BLaER1 treated with 17β-estradiol and CSF1 and Interleukin-3, amounts not matched to agents 10 nM and 100 nM (cell line): Measurements from ENCODE around the gene KIAA0232.

ENCODE experiments used
- H3K27ac ChIP-seq, 11 experiments: shearing (Covaris generic); formaldehyde crosslinking; 2 replicates each; pipeline ENCODE4 v1.8.1; 2022
- H3K27me3 ChIP-seq, 11 experiments: shearing (Covaris generic); formaldehyde crosslinking; 2 replicates each; pipeline ENCODE4 v1.8.1; 2022
- H3K36me3 ChIP-seq, 11 experiments: shearing (Covaris generic); formaldehyde crosslinking; 2 replicates each; pipeline ENCODE4 v1.8.1; 2022
- H3K4me1 ChIP-seq, 10 experiments: shearing (Covaris generic); formaldehyde crosslinking; 2 replicates each; pipeline ENCODE4 v1.8.1; 2022
- H3K4me2 ChIP-seq, 11 experiments: shearing (Covaris generic); formaldehyde crosslinking; 2 replicates each; pipeline ENCODE4 v1.8.1; 2022
- H3K4me3 ChIP-seq, 10 experiments: shearing (Covaris generic); formaldehyde crosslinking; 2 replicates each; pipeline ENCODE4 v1.8.1; 2022
- H3K9ac ChIP-seq, 11 experiments: shearing (Covaris generic); formaldehyde crosslinking; 2 replicates each; pipeline ENCODE4 v1.8.1; 2022
- H3K9me3 ChIP-seq, 11 experiments: shearing (Covaris generic); formaldehyde crosslinking; replicated peaks in 1 of 11; 2 replicates each; pipeline ENCODE4 v1.8.1; 2022
- H4K20me1 ChIP-seq, 11 experiments: shearing (Covaris generic); formaldehyde crosslinking; 2 replicates each; pipeline ENCODE4 v1.8.1; 2022
- Cebpa-rat ChIP-seq, 11 experiments: shearing (Covaris generic); IDR thresholded peaks; 2 replicates each; pipeline ENCODE4 v1.8.1; 2022

The KIAA0232 gene

DNA sequence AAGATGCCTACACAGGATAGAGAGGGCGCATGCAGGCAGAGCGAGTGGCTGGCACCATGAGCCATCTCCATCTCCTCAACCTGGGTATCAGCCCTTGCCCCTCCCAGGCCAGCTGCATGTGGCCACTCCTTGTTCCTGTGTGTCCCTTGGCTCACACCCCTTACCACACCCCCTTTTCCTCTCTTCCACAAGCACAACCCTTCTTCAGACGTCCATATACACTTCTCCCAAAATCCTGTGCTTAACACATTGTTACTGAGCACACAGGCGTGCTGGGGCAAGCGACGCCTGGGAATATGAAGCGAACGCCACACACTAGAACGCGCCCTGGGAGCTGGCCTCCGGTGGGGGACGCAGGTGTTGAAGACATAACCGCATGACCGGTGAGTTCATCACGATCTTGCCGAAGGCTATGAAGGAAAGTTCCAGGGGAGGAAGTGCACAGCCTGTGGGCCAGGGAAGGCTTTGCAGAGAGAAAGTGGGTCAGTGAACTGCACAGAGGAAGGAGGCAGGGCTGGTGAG lies 19.1 kb upstream of the KIAA0232 start:
- Histone ChIP-seq H3K9me3 (no peaks in the 10 kb centered on the region), H3K9ac (no peak overlapping the region), H4K20me1 (no peaks in the 10 kb centered on the region), H3K27me3 (no peaks in the 10 kb centered on the region), H3K4me1 (peaks cover 12 to 25% (median 19%) of the 10 kb centered on the region in 10 experiments), H3K36me3 (no peaks in the 10 kb centered on the region), H3K4me3 (no peak overlapping the region), H3K27ac (no peak overlapping the region), H3K4me2 (peak overlapping the region in 5 of 11 experiments; percentile 1 to 13 (median 7); a peak in 3 of 22 replicates)
- no peak for TF ChIP-seq Cebpa-rat (IDR thresholded peaks at IDR 0.05)

DNA sequence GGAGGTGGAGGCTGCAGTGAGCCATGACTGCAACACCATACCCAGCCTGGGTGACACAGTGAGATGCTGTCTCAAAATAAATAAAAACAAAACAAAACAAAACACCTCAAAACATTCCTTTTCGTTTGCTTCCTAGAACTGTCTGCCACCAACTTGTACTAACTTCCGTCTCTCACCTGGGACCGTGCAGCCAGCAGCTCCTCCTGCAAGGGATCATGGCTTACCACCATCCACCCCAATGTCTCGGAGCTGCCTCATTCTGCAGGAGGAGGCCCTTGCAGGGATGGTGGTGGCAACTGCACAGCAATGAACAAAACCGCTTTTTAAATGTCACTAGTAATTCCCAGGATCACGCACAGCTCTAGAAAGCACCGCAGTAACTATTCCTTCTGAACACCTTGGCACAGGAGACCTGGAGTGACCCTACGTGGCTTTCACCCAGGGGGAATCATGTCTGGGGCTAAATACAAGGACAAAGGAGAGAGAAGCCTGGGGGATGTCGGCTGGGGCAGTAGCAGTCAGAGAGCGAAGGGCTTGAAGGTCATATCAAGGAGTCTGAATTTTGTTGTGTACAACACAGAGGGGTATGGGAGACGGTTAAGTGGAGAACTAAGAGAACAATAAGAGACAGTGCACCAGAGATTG lies 17.4 kb upstream of the KIAA0232 start:
- no peaks in the 10 kb centered on the region for H3K27me3 ChIP-seq
- no peak overlapping the region for H3K4me2 ChIP-seq
- H3K36me3 ChIP-seq = no peaks in the 10 kb centered on the region
- no peak for TF ChIP-seq Cebpa-rat (IDR thresholded peaks at IDR 0.05)
- H3K9ac ChIP-seq = no peak overlapping the region
- H3K27ac ChIP-seq = no peak overlapping the region
- no peaks in the 10 kb centered on the region for H4K20me1 ChIP-seq
- H3K4me1 ChIP-seq = peaks cover 24 to 38% (median 32%) of the 10 kb centered on the region in 10 experiments
- no peaks in the 10 kb centered on the region for H3K9me3 ChIP-seq
- H3K4me3 ChIP-seq = no peak overlapping the region

DNA sequence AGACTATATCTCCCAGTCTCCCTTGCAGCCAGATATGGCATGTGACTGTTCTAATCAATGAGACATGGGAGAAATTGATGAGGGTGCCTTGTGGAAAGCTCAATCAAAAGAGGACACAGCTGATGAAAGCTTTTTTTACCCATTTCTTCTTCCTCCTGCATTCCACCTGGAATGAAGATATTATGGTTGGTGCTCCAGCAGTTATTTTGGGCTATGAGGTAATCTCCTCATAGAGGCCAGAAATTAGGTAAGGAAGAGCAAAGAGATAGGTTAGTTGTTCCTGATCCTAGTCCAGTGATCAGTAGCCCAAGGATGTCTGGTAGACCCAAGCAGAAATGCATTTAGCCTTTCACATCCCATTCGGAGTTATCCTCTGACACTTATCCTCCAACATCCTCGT lies 16.8 kb upstream of the KIAA0232 start:
- no peak overlapping the region for H3K4me2 ChIP-seq
- H3K27me3 ChIP-seq = no peaks in the 10 kb centered on the region
- H3K9ac ChIP-seq = no peak overlapping the region
- H3K4me3 ChIP-seq = no peak overlapping the region
- no peak overlapping the region for H3K27ac ChIP-seq
- H3K9me3 ChIP-seq = no peaks in the 10 kb centered on the region
- H3K4me1 ChIP-seq = peaks cover 24 to 38% (median 32%) of the 10 kb centered on the region in 10 experiments
- no peak for TF ChIP-seq Cebpa-rat (IDR thresholded peaks at IDR 0.05)
- no peaks in the 10 kb centered on the region for H4K20me1 ChIP-seq
- no peaks in the 10 kb centered on the region for H3K36me3 ChIP-seq

DNA sequence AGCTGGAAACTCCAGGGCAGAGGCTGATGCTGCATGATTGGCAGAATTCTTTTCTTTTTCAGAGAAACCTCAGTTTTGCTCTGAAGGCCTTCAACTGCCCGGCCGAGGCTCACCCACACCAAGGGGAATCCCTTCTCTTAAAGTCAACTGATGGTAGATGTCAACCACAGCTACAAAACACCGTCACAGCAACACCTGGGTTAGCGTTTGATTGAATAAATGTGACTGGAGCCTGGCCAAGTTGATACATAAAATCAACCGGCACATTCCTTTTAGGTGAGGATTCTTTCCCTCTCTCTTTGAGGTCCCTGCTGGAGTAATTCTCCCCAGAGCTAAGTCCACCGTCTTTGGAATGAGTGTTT lies 15.2 kb upstream of the KIAA0232 start:
- Histone ChIP-seq H3K4me2 (peak overlapping the region; percentile 60 to 91 (median 77)), H3K27ac (peak overlapping the region in 9 of 11 experiments; percentile 4 to 73 (median 62); a peak in 9 of 22 replicates), H3K4me1 (peaks cover 24 to 38% (median 32%) of the 10 kb centered on the region in 10 experiments)

DNA sequence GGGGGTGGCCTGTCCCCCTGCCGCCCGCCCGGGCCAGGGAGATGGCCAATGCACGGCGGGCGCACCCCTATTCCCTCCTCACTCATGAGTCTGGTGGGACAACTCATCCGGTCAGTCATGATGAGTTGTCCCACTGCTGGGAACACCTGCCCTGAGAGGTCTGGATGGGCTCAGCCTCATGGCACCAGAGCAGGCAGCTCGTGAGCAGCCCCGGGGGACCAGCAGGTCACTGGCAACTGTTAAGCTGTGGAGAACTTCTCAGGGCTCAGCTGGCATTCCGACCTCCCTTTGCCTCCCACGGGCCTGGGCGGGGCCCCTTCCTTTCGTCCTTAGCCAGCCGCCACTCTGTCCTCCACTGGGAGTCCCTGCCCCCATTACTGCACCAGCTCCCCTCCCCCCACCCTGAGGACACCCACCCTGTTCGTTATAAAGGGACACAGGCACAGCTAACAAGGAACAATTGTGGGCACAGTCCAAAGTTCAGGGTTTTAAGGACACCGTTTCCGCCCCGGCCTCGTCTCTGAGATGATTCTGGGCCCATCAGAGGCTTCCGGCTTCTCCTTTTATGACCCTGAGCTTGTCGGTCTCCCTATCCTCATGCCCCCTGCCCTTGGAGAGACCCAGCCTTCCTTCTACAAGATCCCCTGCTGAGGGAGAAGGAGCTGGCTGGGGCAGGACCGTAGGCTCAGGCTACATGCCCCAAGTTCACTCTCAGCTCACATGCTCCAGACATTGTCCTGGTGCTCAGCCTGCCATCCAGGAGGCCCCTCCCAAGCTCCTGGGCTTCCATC lies 14.6 kb upstream of the KIAA0232 start:
- Histone ChIP-seq H3K9ac (peak overlapping the region in 10 of 11 experiments; percentile 1 to 68 (median 44); a peak in 13 of 22 replicates), H3K4me1 (peaks cover 24 to 40% (median 32%) of the 10 kb centered on the region in 10 experiments), H4K20me1 (no peaks in the 10 kb centered on the region), H3K4me3 (no peak overlapping the region), H3K36me3 (no peaks in the 10 kb centered on the region), H3K27me3 (no peaks in the 10 kb centered on the region), H3K9me3 (no peaks in the 10 kb centered on the region), H3K4me2 (peak overlapping the region; percentile 60 to 91 (median 77)), H3K27ac (peak overlapping the region; percentile 46 to 73 (median 63); a peak in 19 of 22 replicates)
- TF ChIP-seq Cebpa-rat (IDR thresholded peaks at IDR 0.05) = no peak

More for the DNA sequence above, 15.2 kb upstream of the KIAA0232 start:
- Histone ChIP-seq H3K9me3 (no peaks in the 10 kb centered on the region), H3K4me3 (no peak overlapping the region), H3K27me3 (no peaks in the 10 kb centered on the region), H3K9ac (peak overlapping the region in 1 of 11 experiments; percentile 68; a peak in 1 of 22 replicates), H3K36me3 (no peaks in the 10 kb centered on the region), H4K20me1 (no peaks in the 10 kb centered on the region)
- TF ChIP-seq Cebpa-rat (IDR thresholded peaks at IDR 0.05) = no peak

DNA sequence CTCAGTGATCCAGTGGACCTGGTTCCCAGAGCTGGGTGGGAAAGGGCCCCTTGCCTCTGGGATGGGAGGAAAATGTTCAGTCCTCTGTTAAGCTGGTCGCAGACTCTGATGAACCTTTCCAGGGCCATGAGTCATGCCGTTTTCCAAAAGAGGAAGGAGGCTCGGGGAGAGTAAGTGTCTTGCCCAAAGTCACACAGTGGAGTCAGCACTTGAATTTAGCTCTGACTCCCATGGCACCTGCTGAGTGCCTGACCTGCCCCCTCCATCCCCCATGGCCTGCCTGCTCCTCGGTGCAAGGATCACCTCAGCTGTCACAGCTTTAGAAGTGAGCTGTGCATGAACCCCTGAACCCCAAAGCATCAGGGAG lies 14.0 kb upstream of the KIAA0232 start:
- Histone ChIP-seq H3K4me3 (no peak overlapping the region), H3K27ac (peak overlapping the region; percentile 46 to 73 (median 63); a peak in 19 of 22 replicates), H4K20me1 (no peaks in the 10 kb centered on the region), H3K4me1 (peaks cover 24 to 39% (median 30%) of the 10 kb centered on the region in 10 experiments), H3K9me3 (no peaks in the 10 kb centered on the region), H3K4me2 (peak overlapping the region; percentile 60 to 91 (median 77)), H3K36me3 (no peaks in the 10 kb centered on the region), H3K9ac (peak overlapping the region in 9 of 11 experiments; percentile 25 to 68 (median 47); a peak in 13 of 22 replicates), H3K27me3 (no peaks in the 10 kb centered on the region)
- TF ChIP-seq Cebpa-rat (IDR thresholded peaks at IDR 0.05) = no peak

DNA sequence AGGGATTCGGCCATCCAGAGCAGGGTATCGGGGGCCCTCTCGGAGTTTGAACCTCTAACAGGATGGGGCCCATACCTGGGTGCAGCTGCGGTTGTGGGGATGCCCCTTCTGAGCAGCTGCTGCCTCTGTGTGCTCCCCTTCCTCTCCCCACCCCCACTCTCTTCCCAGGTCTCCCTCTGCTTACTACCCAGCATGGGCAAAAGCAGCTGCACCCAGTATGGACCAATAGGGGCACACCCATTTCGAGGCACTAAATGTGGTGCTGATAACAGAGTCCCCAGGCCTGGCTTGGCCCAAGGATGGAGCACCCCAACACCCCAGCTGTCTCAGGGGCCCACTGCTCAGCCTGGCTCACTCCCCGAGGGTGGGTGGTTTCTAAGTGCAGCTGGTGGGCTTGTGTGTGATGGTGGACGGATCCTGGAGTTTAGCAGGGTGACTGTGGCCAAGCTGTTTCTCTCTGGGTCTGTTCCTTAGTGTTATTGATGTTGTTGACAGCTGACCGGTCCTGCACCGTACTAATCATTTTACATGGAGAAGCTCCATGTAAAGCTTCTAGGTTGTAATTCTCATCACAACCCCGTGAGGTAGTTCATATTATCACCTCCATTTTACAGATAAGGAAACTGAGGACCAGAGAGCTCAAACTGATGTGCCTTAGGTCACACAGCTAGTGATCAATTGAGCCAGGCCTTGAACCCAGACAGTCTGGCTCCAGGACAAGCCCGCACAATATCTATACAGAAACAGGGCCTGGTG lies 13.1 kb upstream of the KIAA0232 start:
- no peak for TF ChIP-seq Cebpa-rat (IDR thresholded peaks at IDR 0.05)
- no peaks in the 10 kb centered on the region for H3K27me3 ChIP-seq
- H3K9ac ChIP-seq = no peak overlapping the region
- H3K4me3 ChIP-seq = no peak overlapping the region
- H3K36me3 ChIP-seq = no peaks in the 10 kb centered on the region
- H3K9me3 ChIP-seq = peaks cover 0 to 2% (median 0%) of the 10 kb centered on the region in 11 experiments; a peak in 1 of 22 replicates
- H4K20me1 ChIP-seq = no peaks in the 10 kb centered on the region
- H3K4me1 ChIP-seq = peaks cover 24 to 39% (median 31%) of the 10 kb centered on the region in 10 experiments
- H3K4me2 ChIP-seq = peak overlapping the region; percentile 60 to 91 (median 77)
- no peak overlapping the region; a peak in 1 of 22 replicates for H3K27ac ChIP-seq

DNA sequence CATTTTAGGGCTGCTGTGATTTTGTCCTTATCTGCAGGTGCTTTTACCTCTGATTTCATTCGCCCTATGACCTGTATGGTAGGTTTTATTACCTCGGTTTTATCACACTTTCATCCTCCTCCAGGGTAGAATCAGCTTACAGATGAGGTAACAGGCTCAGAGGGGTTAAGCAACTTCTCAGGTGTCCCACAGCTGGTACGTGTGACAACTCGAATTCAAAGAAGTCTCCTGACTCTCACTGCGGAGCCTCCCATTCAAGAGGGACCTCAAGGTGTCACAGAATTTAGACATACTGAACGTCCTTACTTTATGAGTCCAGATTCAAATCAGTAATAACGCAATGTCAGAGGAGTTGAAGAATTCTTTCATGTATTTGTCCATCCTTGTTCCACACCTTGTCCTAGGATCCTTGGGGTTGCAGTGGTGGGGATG lies 12.5 kb upstream of the KIAA0232 start:
- Histone ChIP-seq H3K36me3 (no peaks in the 10 kb centered on the region), H3K9me3 (peaks cover 0 to 8% (median 0%) of the 10 kb centered on the region in 11 experiments; a peak in 7 of 22 replicates), H4K20me1 (no peaks in the 10 kb centered on the region), H3K4me1 (peaks cover 24 to 43% (median 37%) of the 10 kb centered on the region in 10 experiments), H3K9ac (no peak overlapping the region), H3K27ac (no peak overlapping the region), H3K4me3 (no peak overlapping the region), H3K27me3 (no peaks in the 10 kb centered on the region), H3K4me2 (no peak overlapping the region)
- TF ChIP-seq Cebpa-rat (IDR thresholded peaks at IDR 0.05) = no peak
